Neuronal stem cell (in vitro differentiated cells): Measurements from ENCODE around the gene PRKN.

Experiments
- DNase-seq: peaks from one replicate; pipeline ENCODE4 v3.0.0-alpha.2; 2013; ENCODE audit warnings: low spot score
- H2AFZ ChIP-seq: one replicate; pipeline ENCODE4 v1.6.1; 2013; ENCODE audit warnings: mild to moderate bottlenecking, low read length, inconsistent platforms
- H2AK5ac ChIP-seq: 2 replicates; pipeline ENCODE4 v1.6.1; 2013; ENCODE audit warnings: low read depth, mild to moderate bottlenecking, inconsistent platforms, low read length, moderate library complexity, mixed read lengths
- H2BK120ac ChIP-seq: 2 replicates; pipeline ENCODE4 v1.6.1; 2013; ENCODE audit warnings: low read depth, mild to moderate bottlenecking, inconsistent platforms, low read length, moderate library complexity, mixed read lengths
- H2BK12ac ChIP-seq: one replicate; pipeline ENCODE4 v1.6.1; 2013; ENCODE audit warnings: low read length, inconsistent platforms
- H2BK15ac ChIP-seq: 2 replicates; pipeline ENCODE4 v1.6.1; 2013; ENCODE audit warnings: mild to moderate bottlenecking, low read length, inconsistent platforms, mixed read lengths
- H2BK5ac ChIP-seq: one replicate; pipeline ENCODE4 v1.6.1; 2013; ENCODE audit warnings: inconsistent platforms, mild to moderate bottlenecking, low read length, moderate library complexity
- H3K14ac ChIP-seq: one replicate; pipeline ENCODE4 v1.6.1; 2013; ENCODE audit warnings: low read length, inconsistent platforms
- H3K18ac ChIP-seq: 2 replicates; pipeline ENCODE4 v1.6.1; 2013; ENCODE audit warnings: low read length, inconsistent platforms
- H3K23ac ChIP-seq: 2 replicates; pipeline ENCODE4 v1.6.1; 2013; ENCODE audit warnings: low read depth, mild to moderate bottlenecking, mixed read lengths, low read length, inconsistent platforms; ENCODE audit not compliant: poor library complexity
- H3K27ac ChIP-seq: replicated peaks from 3 replicates; pipeline ENCODE4 v1.5.1; 2013; ENCODE audit warnings: low read length, inconsistent platforms
- H3K27me3 ChIP-seq, 3 experiments: 2 replicates each; pipeline ENCODE4 v1.6.1; 2013; ENCODE audit warnings: low read length in 3 of 3, mild to moderate bottlenecking in 2 of 3, inconsistent platforms in 1 of 3, low read depth in 1 of 3, mixed read lengths in 1 of 3, moderate library complexity in 1 of 3; ENCODE audit not compliant: control insufficient read depth in 3 of 3, insufficient read depth in 3 of 3
- H3K36me3 ChIP-seq, 2 donors: replicated peaks in 1 of 2; 2 replicates each; pipeline ENCODE4 v1.6.1; 2013; ENCODE audit warnings: low read length in 2 of 2; ENCODE audit not compliant: control insufficient read depth in 2 of 2, insufficient read depth in 2 of 2
- H3K4ac ChIP-seq: 2 replicates; pipeline ENCODE4 v1.6.1; 2013; ENCODE audit warnings: inconsistent platforms, mild to moderate bottlenecking, low read length, moderate library complexity
- H3K4me1 ChIP-seq, 2 donors: 1 replicate in 1 of 2; 2 replicates in 1 of 2; pipeline ENCODE4 v1.6.1; 2013; ENCODE audit warnings: low read length in 2 of 2, low read depth in 1 of 2; ENCODE audit not compliant: control insufficient read depth in 2 of 2, insufficient read depth in 1 of 2
- H3K4me2 ChIP-seq: one replicate; pipeline ENCODE4 v1.6.1; 2013; ENCODE audit warnings: mild to moderate bottlenecking, low read length, inconsistent platforms; ENCODE audit not compliant: insufficient read depth, poor library complexity, severe bottlenecking
- H3K4me3 ChIP-seq, 2 donors: 2 replicates each; pipeline ENCODE4 v1.5.1; 2013; ENCODE audit warnings: low read length in 2 of 2, mild to moderate bottlenecking in 2 of 2, inconsistent platforms in 1 of 2, moderate library complexity in 1 of 2
- H3K79me1 ChIP-seq: one replicate; pipeline ENCODE4 v1.6.1; 2013; ENCODE audit warnings: low read depth, mild to moderate bottlenecking, inconsistent platforms, low read length, moderate library complexity
- H3K9ac ChIP-seq: one replicate; pipeline ENCODE4 v1.6.1; 2013; ENCODE audit warnings: mild to moderate bottlenecking, low read depth, low read length, inconsistent platforms; ENCODE audit not compliant: poor library complexity
- H3K9me3 ChIP-seq, 2 donors: replicated peaks in 1 of 2; 2 replicates each; pipeline versions ENCODE3 to v1.6.1; 2013; ENCODE audit warnings: low read length in 2 of 2, mild to moderate bottlenecking in 2 of 2, inconsistent platforms in 1 of 2, low read depth in 1 of 2, mixed read lengths in 1 of 2, moderate library complexity in 1 of 2; ENCODE audit not compliant: control insufficient read depth in 2 of 2, insufficient read depth in 1 of 2
- H4K8ac ChIP-seq: one replicate; pipeline ENCODE4 v1.6.1; 2013; ENCODE audit warnings: low read depth, mild to moderate bottlenecking, inconsistent platforms, low read length, moderate library complexity
- H4K91ac ChIP-seq: one replicate; pipeline ENCODE4 v1.6.1; 2013; ENCODE audit warnings: low read length, low read depth, mild to moderate bottlenecking, inconsistent platforms; ENCODE audit not compliant: poor library complexity
- WGBS, 2 donors: extraction: QIAGEN DNeasy Blood & Tissue Kit; methylation state at CpG; one replicate each; pipeline ENCODE4 v1.1.7; 2013; ENCODE audit warnings: missing lambda C conversion rate in 2 of 2, mixed read lengths in 1 of 2; ENCODE audit not compliant: insufficient read length in 2 of 2, insufficient replicate concordance in 1 of 2; ENCODE audit errors: extremely low coverage in 2 of 2; 5-methylcytosine and 5-hydroxymethylcytosine counted together

PRKN gene

DNA sequence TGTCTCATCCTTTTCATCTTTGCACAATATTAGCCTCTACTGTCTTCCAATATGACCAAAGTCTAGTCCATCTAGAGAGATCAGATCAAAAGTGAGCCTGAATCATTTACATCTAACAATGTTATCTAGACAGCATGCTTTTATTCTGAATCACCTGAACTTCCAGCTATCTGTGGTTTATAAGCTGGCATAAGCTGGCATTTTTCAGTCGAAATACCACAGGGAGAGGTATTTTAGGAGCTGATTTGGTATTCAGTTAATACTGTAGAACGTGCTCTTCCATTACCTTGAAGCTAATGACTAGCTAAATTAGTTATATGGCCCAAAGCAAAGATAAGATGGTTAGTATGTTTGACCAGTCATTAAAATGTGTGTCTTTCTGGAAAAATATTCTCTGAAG is 1265.4 kb downstream of the PRKN start:
- Histone ChIP-seq H3K23ac (no peak overlapping the region), H2AK5ac (no peak overlapping the region), H3K18ac (no peak overlapping the region), H3K4me1 (no peaks in the 10 kb centered on the region), H2BK15ac (no peak overlapping the region), H3K9ac (no peak overlapping the region), H3K14ac (no peak overlapping the region), H2BK12ac (no peak overlapping the region), H3K4ac (no peak overlapping the region), H2AFZ (no peak overlapping the region), H4K8ac (no peak overlapping the region), H3K27me3 (peaks cover 0 to 4% (median 0%) of the 10 kb centered on the region in 3 experiments), H4K91ac (no peak overlapping the region), H3K79me1 (no peaks in the 10 kb centered on the region), H3K4me3 (no peak overlapping the region), H3K4me2 (no peak overlapping the region), H3K9me3 (peaks cover 0 to 3% of the 10 kb centered on the region in 2 donors), H2BK5ac (no peak overlapping the region), H2BK120ac (no peak overlapping the region), H3K36me3 (no peaks in the 10 kb centered on the region), H3K27ac (no peak overlapping the region)
- no CpG with 5 or more reads among the region's 2 CpGs for WGBS, 2 donors
- DNase-seq, result no peak

DNA sequence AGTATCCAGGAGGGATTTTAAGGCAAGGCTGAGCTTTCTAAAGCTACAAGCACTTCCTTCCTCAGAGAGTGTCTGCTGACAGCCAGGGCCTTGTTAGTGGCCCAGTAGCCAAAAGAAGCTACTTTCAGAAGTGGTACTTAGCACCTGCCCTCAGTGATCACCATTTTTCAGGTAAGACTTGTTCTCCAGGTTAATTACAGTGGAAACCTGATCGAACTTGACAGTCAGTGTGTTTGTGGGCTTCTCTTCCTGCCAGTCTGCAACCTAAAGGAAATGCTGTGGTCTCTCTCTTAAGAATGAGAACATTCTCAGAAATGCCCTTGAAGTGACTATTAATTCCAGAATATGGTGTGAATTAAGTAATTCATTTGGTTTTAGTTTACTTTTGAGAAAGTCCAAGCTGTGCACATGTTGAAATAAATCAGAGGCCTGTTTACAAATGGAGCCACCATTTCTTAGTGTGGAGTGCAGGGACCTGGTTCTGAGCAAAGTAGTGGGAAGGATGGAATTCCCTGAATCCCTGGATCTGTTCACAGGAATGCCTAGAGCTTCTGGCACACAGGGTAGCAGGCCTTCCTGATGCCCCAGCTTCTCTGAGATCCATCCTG is 1268.5 kb downstream of the PRKN start:
- no CpG with 5 or more reads among the region's 1 CpG for WGBS, 2 donors
- Histone ChIP-seq H3K9me3 (no peaks in the 10 kb centered on the region), H3K9ac (no peak overlapping the region), H3K18ac (no peak overlapping the region), H4K91ac (no peak overlapping the region), H3K4me3 (no peak overlapping the region), H3K23ac (no peak overlapping the region), H3K79me1 (peaks cover 2% of the 10 kb centered on the region), H3K27ac (no peak overlapping the region), H2BK120ac (no peak overlapping the region), H3K4me1 (no peaks in the 10 kb centered on the region), H3K14ac (no peak overlapping the region), H3K4me2 (no peak overlapping the region), H2BK12ac (no peak overlapping the region), H2BK5ac (no peak overlapping the region), H4K8ac (no peak overlapping the region), H3K27me3 (no peaks in the 10 kb centered on the region), H2AK5ac (no peak overlapping the region), H2AFZ (no peak overlapping the region), H3K36me3 (no peaks in the 10 kb centered on the region), H2BK15ac (no peak overlapping the region), H3K4ac (no peak overlapping the region)
- no peak for DNase-seq

DNA sequence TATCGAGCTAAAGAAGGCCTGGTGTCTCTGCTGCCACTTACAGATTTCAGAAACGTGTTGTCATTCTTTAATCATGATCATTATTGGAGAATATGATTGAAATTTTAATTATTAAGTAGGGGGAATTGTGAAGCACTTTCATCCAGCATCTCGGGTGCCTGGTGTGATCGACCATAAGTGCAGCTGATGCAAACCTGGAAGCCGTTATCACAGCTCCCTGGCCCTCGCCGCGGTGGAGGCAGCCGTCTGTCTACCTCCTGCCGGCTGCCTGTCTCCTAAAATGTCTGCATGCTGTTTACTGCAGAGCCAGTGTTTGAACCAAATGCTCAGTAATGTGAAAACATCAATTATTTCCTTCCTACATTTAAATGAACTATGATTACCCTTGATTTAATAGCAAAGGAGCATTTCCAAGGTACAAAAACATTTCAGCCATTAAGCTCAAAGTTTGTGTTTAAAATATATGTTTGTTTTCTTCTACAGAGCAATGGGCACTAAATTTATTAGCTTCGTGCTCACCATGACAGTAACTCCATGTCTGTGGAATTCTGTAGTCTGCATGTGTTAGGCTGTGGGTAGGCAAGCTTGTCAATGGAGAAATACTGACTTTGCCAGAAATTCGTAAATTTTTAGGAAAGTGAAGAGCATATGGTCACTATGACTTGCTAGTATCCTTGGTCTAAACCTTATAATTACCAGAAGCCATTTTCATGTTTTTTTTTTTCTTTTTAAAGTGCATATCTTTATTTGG is 1269.2 kb downstream of the PRKN start:
- no peak overlapping the region for H2BK120ac ChIP-seq
- H3K9ac ChIP-seq, result no peak overlapping the region
- H3K9me3 ChIP-seq, result no peaks in the 10 kb centered on the region
- DNase-seq, result no peak
- no peak overlapping the region for H3K14ac ChIP-seq
- no peak overlapping the region for H2AK5ac ChIP-seq
- H3K4me2 ChIP-seq, result no peak overlapping the region
- H2BK12ac ChIP-seq, result no peak overlapping the region
- H3K4me3 ChIP-seq, result no peak overlapping the region
- no peak overlapping the region for H3K4ac ChIP-seq
- no peak overlapping the region for H3K18ac ChIP-seq
- H3K4me1 ChIP-seq, result no peaks in the 10 kb centered on the region
- H3K23ac ChIP-seq, result no peak overlapping the region
- H3K79me1 ChIP-seq, result peaks cover 2% of the 10 kb centered on the region
- no peak overlapping the region for H2AFZ ChIP-seq
- no peak overlapping the region for H2BK15ac ChIP-seq
- H3K27me3 ChIP-seq, result no peaks in the 10 kb centered on the region
- no CpG with 5 or more reads among the region's 12 CpGs for WGBS, 2 donors
- no peak overlapping the region for H2BK5ac ChIP-seq
- no peak overlapping the region for H3K27ac ChIP-seq
- H3K36me3 ChIP-seq, result no peaks in the 10 kb centered on the region
- no peak overlapping the region for H4K91ac ChIP-seq
- no peak overlapping the region for H4K8ac ChIP-seq

DNA sequence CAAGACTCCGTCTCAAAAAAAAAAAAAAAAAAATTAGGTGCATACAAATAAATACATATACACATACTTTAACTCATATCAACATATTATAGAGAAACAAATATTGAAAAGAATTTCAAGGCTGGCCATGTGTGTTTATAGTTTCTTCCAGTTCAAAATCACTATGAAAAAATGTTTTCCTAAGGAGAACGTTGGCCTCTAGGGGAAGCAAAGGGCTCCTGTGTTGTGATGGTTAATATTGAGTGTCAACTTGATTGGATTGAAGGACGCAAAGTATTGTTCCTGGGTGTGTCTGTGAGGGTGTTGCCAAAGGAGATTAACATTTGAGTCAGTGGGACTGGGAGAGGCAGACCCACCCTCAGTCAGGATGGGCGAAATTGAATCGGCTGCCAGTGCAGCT is 1271.7 kb downstream of the PRKN start:
- Histone ChIP-seq H3K23ac (no peak overlapping the region), H3K9me3 (no peaks in the 10 kb centered on the region), H4K8ac (no peak overlapping the region), H3K36me3 (no peaks in the 10 kb centered on the region), H3K14ac (no peak overlapping the region), H3K4ac (no peak overlapping the region), H3K4me2 (no peak overlapping the region), H2BK15ac (no peak overlapping the region), H2AK5ac (no peak overlapping the region), H3K18ac (no peak overlapping the region), H3K4me1 (no peaks in the 10 kb centered on the region), H3K4me3 (no peak overlapping the region), H2BK12ac (no peak overlapping the region), H3K27ac (no peak overlapping the region), H2BK120ac (no peak overlapping the region), H3K27me3 (no peaks in the 10 kb centered on the region), H4K91ac (no peak overlapping the region), H2BK5ac (no peak overlapping the region), H3K9ac (no peak overlapping the region), H2AFZ (no peak overlapping the region), H3K79me1 (peaks cover 2% of the 10 kb centered on the region)
- no peak for DNase-seq
- no CpG with 5 or more reads among the region's 5 CpGs for WGBS, 2 donors
